Gastrocnemius medialis (tissue), 4 donors: ENCODE data around the gene LMBR1.

Source experiments
- CTCF ChIP-seq, 5 experiments: fragments of 450-650 bp in 3 of 5; fragments of 200-600 bp in 2 of 5; sonication (generic) in 2 of 5; IDR thresholded peaks in 4 of 5; conservative IDR thresholded peaks in 1 of 5; 1 replicate in 4 of 5; 2 replicates in 1 of 5; pipeline ENCODE4 v1.5.1; 2016 to 2019; ENCODE audit warnings: antibody characterized with exemption in 5 of 5, mild to moderate bottlenecking in 3 of 5, moderate library complexity in 3 of 5
- POLR2A ChIP-seq, 2 donors: fragments of 450-650 bp; IDR thresholded peaks; one replicate each; pipeline ENCODE4 v1.6.1; 2017; ENCODE audit warnings: antibody characterized with exemption in 2 of 2, mild to moderate bottlenecking in 2 of 2, moderate library complexity in 2 of 2

- TF ChIP-seq CTCF (IDR thresholded peaks at IDR 0.05 in 4 of 5, conservative IDR thresholded peaks at IDR 0.05 in 1 of 5) (no peak), POLR2A (IDR thresholded peaks at IDR 0.05) (no peak)
Measured at GRCh38 chr7:156802214-156802613, 90.8 kb downstream of the LMBR1 start.
